IgD-negative memory B cell (primary cell): ENCODE data around the gene ITFG2. TPM values are rescaled to one million over a fixed set of nuclear protein-coding genes. Genes with fewer than 3 reads are reported as not detected.

Experiments used
- H3K27ac Mint-ChIP-seq, 3 donors: one replicate each; pipeline ENCODE4 v1.8.0; 2020 to 2022; ENCODE audit warnings: mild to moderate bottlenecking in 3 of 3, mixed read lengths in 3 of 3, moderate library complexity in 1 of 3
- H3K27me3 Mint-ChIP-seq: one replicate; pipeline ENCODE4 v1.8.0; 2021; ENCODE audit warnings: mixed read lengths
- H3K36me3 Mint-ChIP-seq: one replicate; pipeline ENCODE4 v1.8.0; 2020; ENCODE audit warnings: mild to moderate bottlenecking, mixed read lengths
- H3K4me1 Mint-ChIP-seq, 3 donors: one replicate each; pipeline ENCODE4 v1.8.0; 2020 to 2022; ENCODE audit warnings: mixed read lengths in 3 of 3, mild to moderate bottlenecking in 1 of 3
- H3K4me3 Mint-ChIP-seq, 4 donors: one replicate each; pipeline ENCODE4 v1.8.0; 2020 to 2022; ENCODE audit warnings: mild to moderate bottlenecking in 4 of 4, mixed read lengths in 4 of 4, moderate library complexity in 3 of 4
- H3K9me3 Mint-ChIP-seq, 3 donors: one replicate each; pipeline ENCODE4 v1.8.0; 2020 to 2021; ENCODE audit warnings: mixed read lengths in 3 of 3, mild to moderate bottlenecking in 1 of 3
- polyA plus RNA-seq: library from polyadenylated mRNA; unstranded; fragments of 300-500 nt; fragmentation: Illumina TruSeq; gene quantifications from one replicate; pipeline ENCODE4 v1.2.3, GENCODE V29; 2021

The ITFG2 gene
- polyA plus RNA-seq, 1 donor from 2014 or later: 57.9 TPM

DNA sequence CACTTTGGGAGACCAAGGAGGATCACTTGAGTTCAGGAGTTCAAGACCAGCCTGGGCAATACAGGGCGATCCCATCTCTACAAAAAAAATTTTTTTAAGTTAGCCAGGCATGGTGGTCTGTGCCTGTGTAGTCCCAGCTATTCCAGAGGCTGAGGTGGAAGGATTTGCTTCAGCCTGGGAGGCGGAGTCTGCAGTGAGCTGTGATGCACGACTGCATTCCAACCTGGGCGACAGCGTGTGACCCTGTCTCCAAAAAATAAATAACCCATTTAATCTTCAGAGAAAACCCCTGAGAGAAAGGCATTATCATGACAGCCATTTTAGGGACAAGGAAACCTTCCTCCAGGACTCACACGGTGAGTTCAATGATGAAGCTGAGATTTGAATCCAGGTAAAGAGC, 21.4 kb upstream of the ITFG2 start:
- H3K4me3 Mint-ChIP-seq: peak overlapping the region in 1 of 4 donors; percentile 20
- no peaks in the 10 kb centered on the region for H3K36me3 Mint-ChIP-seq
- peaks cover 0 to 5% (median 1%) of the 10 kb centered on the region in 3 donors for H3K4me1 Mint-ChIP-seq
- H3K27ac Mint-ChIP-seq: peak overlapping the region in 1 of 3 donors; percentile 64
- H3K27me3 Mint-ChIP-seq: no peaks in the 10 kb centered on the region
- no peaks in the 10 kb centered on the region for H3K9me3 Mint-ChIP-seq

DNA sequence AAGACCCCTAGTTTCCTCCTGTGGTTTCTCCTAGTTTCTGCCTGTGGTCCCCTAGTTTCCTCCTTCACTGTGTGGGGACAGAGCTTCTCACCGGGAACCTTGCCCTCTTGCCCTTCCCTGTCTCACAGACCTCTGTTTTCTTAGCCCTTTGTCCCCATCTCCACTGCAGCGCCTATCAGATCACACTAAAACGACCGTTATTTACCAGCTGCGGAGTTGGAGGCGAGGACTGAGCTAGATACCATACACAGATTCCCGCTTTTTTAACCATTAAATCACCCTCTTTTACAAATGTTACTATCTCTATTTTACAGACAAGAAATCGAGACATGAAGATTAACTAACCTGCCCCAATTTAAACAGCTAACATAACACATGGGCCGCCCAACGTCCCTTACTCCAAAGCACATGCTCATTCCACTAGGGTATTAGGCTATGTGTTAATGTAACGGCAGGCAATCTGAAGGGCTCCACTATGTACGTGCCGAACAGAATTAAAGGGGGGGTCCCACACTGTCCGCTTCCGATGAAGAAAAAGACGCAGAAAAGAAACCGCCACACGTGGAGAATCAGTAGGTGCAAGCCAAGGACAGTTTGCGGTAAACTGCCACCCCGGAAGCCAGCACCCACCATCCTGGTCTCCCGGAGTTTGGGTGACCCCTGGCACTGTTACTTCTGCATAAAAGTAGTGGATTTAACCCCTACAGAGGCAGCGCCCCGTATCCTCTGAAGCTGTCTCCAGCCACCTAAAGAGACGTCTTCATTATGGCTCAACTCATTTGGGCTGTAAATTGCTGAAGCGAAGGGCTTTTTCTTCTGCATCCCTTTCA, 19.6 kb upstream of the ITFG2 start:
- no peaks in the 10 kb centered on the region for H3K36me3 Mint-ChIP-seq
- H3K9me3 Mint-ChIP-seq: no peaks in the 10 kb centered on the region
- peaks cover 10 to 13% (median 10%) of the 10 kb centered on the region in 3 donors for H3K4me1 Mint-ChIP-seq
- H3K27ac Mint-ChIP-seq: peak overlapping the region; percentile 67 to 80 (median 73)
- peak overlapping the region; percentile 14 to 96 (median 92) for H3K4me3 Mint-ChIP-seq
- no peaks in the 10 kb centered on the region for H3K27me3 Mint-ChIP-seq

GRCh38 chr12:2793561-2793960, 18.9 kb upstream of the ITFG2 start:
- peak overlapping the region in 2 of 3 donors; percentile 67 to 73 for H3K27ac Mint-ChIP-seq
- no peaks in the 10 kb centered on the region for H3K27me3 Mint-ChIP-seq
- no peaks in the 10 kb centered on the region for H3K9me3 Mint-ChIP-seq
- H3K4me3 Mint-ChIP-seq: peak overlapping the region in 3 of 4 donors; percentile 89 to 96 (median 95)
- peaks cover 11 to 13% (median 13%) of the 10 kb centered on the region in 3 donors for H3K4me1 Mint-ChIP-seq
- H3K36me3 Mint-ChIP-seq: no peaks in the 10 kb centered on the region

DNA sequence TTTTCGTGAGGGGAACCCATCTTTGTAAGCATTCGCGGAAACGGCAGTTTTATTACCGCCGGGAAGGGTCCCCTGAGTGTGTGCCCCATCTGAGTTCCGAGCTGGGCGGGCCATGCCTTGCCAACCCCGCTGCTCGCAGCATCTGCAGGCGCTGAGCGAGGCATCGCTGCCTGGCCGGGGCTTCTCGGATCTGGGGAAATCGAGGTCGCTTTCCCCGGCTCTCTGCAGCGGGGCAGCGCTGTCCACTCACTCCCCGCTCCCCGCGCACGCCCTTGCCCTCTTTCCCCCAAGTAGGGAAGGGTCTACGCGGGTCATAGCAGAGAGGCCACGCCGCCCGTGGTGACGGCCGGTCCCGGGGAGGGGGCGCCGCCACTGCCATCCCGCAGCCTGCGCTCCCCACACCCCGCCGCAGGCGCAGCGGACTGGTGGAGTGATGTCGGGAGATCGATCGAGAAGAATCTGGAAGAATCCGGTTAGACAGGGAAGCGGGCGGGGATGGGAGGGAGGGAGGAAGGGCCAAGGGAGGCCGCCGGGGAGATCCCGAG, 18.2 kb upstream of the ITFG2 start:
- Mint-ChIP-seq H3K27ac (peak overlapping the region; percentile 43 to 95 (median 83)), H3K4me3 (peak overlapping the region; percentile 89 to 96 (median 96)), H3K36me3 (no peaks in the 10 kb centered on the region), H3K27me3 (no peaks in the 10 kb centered on the region), H3K4me1 (peaks cover 11 to 14% (median 13%) of the 10 kb centered on the region in 3 donors), H3K9me3 (no peaks in the 10 kb centered on the region)

DNA sequence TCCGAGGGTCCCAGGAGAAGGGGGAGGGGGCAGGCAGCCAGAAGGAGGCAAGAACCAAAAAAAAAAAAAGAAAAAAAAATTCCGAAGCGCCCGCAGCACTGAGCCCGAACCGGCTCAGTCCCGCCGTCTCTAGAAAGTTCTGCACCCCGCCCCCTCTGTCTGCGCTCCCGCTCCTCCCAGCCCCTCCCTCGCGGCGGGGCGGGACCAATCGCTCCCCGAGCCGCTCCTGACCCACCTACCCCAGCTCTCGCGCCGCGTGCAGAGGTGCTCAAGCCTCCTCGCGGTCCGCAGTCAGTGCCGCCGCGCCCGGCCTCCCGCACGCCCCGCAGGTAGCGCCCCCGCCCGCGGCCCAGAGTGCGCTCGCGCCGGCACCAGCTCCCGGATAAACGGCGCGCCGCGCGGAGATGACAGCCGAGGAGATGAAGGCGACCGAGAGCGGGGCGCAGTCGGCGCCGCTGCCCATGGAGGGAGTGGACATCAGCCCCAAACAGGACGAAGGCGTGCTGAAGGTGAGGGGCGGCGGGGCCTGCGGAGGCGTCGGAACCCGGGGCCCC, 17.7 kb upstream of the ITFG2 start, which contains the start of gene FKBP4:
TSS of gene FKBP4 (plus strand) at position 235 of the 554 bp plus-strand sequence. CDS start at position 405, 170 bp downstream.
- Mint-ChIP-seq H3K27ac (peak within 1 kb of the TSS; percentile 43 to 97 (median 95)), H3K36me3 (no peaks in the 10 kb centered on the region), H3K9me3 (no peaks in the 10 kb centered on the region), H3K4me1 (peaks cover 11 to 14% (median 13%) of the 10 kb centered on the region in 3 donors), H3K27me3 (no peaks in the 10 kb centered on the region), H3K4me3 (peak within 1 kb of the TSS; percentile 89 to 97 (median 96))

DNA sequence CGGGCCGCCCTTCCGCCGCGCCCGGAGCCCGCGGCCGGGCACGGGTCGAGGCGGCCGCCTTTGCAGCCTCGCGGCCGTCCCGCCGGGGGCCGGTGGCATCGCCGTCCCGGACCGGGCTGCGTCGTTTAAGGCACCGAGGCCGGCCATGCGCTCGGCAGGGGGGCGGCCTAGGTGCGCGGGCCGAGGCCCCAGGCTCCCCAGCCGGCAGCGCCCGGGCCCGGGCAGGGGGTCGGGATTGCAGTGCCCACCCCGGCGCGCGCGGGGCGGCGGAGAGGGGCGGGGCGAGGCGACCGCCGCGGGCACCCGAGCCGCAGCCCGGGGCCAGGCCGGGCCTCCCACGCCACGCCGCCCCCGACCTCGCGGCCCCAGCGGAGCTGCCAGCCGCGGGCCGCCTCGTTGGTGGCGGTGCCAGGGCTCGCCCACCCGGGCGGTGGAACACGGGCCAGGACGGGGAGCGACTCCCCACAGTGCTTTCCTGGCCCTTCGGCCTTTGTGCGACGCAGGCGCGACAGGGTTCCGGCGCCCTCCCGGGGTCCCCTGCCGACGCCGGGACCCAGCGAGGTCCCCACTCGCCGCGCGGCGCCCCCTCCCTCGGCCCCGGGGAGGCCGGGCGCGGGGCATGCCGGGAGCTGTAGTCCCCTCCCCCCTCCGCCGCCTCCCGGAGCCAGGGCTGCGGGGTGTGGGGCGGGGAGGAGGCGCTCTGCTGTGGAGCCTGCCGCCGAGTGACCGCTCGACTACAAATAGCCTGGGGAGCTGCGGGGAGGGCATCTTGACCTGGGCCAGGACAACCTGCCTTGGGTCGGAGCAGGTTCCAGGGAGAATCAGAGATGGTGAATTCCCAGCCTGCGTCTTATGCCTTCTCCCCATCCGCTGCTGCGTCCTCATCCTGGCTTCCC, 16.9 kb upstream of the ITFG2 start:
- no peaks in the 10 kb centered on the region for H3K9me3 Mint-ChIP-seq
- H3K4me3 Mint-ChIP-seq: peak overlapping the region; percentile 87 to 97 (median 92)
- H3K4me1 Mint-ChIP-seq: peaks cover 11 to 14% (median 13%) of the 10 kb centered on the region in 3 donors
- H3K36me3 Mint-ChIP-seq: no peaks in the 10 kb centered on the region
- no peaks in the 10 kb centered on the region for H3K27me3 Mint-ChIP-seq
- H3K27ac Mint-ChIP-seq: peak overlapping the region; percentile 93 to 97 (median 95)

GRCh38 chr12:2796187-2796666, 16.2 kb upstream of the ITFG2 start:
- H3K4me3 Mint-ChIP-seq: peak overlapping the region; percentile 87 to 97 (median 92)
- peaks cover 11 to 14% (median 13%) of the 10 kb centered on the region in 3 donors for H3K4me1 Mint-ChIP-seq
- H3K27me3 Mint-ChIP-seq: no peaks in the 10 kb centered on the region
- no peaks in the 10 kb centered on the region for H3K36me3 Mint-ChIP-seq
- H3K9me3 Mint-ChIP-seq: no peaks in the 10 kb centered on the region
- H3K27ac Mint-ChIP-seq: peak overlapping the region; percentile 93 to 97 (median 95)

DNA sequence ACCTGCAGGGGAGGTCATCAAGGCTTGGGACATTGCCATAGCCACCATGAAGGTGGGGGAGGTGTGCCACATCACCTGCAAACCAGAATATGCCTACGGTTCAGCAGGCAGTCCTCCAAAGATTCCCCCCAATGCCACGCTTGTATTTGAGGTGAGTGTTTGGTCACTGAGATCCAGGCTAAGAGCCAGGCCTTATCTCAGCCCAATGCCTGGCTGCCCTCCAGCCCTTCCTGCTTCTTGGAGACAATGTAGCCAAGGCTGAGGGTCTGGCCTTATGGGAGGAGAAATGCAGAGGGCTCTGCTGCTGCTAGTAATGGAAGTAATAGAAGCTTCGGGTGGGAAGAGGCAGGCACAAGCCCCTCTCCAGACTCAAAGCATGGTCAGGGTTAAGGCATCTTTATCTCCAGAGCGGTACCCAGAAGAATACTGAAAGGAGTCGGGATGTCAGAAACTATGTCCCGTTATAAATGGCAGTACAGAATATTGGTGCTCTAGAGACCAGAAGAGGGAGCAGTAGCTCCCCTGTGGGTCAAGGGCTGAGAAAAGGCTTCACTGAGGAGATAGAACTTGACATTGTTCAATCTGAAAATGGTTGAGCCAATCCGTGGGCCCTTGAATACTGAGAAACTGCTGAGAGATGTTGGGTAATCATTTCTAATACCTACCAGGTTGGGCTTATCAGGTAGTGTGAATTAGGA, 14.6 kb upstream of the ITFG2 start:
- H3K4me3 Mint-ChIP-seq: peak overlapping the region in 2 of 4 donors; percentile 9 to 88
- no peaks in the 10 kb centered on the region for H3K9me3 Mint-ChIP-seq
- H3K4me1 Mint-ChIP-seq: peaks cover 9 to 14% (median 11%) of the 10 kb centered on the region in 3 donors
- no peaks in the 10 kb centered on the region for H3K36me3 Mint-ChIP-seq
- no peaks in the 10 kb centered on the region for H3K27me3 Mint-ChIP-seq
- no peak overlapping the region for H3K27ac Mint-ChIP-seq

DNA sequence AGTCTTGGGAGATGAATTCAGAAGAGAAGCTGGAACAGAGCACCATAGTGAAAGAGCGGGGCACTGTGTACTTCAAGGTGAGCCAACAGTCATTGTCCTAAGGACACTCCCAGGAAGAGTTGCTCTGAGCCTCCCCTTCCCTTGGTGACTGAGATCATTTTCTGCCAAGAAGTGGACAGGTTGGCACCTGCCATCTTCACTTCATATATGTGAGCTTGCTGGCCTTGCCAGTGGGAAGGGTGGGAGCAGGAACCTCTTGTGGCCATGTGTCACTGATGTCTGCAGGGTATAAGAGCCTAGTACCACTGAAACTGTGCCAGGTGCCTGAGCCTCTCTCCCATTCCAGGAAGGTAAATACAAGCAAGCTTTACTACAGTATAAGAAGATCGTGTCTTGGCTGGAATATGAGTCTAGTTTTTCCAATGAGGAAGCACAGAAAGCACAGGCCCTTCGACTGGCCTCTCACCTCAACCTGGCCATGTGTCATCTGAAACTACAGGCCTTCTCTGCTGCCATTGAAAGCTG, 12.4 kb upstream of the ITFG2 start:
- Mint-ChIP-seq H3K36me3 (no peaks in the 10 kb centered on the region), H3K27ac (peak overlapping the region in 1 of 3 donors; percentile 55), H3K9me3 (no peaks in the 10 kb centered on the region), H3K27me3 (no peaks in the 10 kb centered on the region), H3K4me1 (peaks cover 13 to 17% (median 15%) of the 10 kb centered on the region in 3 donors), H3K4me3 (no peak overlapping the region)

DNA sequence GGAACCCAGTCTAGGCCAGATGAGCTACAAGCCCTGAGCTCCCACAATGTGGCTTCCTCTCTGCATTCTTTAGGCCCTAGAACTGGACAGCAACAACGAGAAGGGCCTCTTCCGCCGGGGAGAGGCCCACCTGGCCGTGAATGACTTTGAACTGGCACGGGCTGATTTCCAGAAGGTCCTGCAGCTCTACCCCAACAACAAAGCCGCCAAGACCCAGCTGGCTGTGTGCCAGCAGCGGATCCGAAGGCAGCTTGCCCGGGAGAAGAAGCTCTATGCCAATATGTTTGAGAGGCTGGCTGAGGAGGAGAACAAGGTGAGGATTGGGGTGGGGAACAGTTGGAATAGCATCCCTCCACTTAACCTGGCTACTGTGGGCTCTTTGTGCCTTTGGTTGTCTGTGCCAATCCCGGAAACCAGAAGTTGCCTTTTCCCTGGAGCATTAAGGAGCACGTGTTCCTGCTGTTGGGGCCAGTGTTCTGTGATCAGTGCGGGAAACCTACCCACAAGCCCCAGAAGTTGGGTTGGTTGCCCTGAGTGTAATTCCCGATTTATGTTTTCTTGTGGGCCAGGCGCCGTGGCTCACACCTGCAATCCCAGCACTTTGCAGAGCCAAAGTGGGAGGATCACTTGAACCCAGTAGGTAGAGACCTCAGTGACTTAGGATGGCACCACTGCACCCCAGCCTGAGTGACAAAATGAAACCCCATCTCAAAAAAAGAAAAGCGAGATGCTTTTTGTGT, 11.3 kb upstream of the ITFG2 start:
- Mint-ChIP-seq H3K4me1 (peaks cover 11 to 14% (median 14%) of the 10 kb centered on the region in 3 donors), H3K9me3 (no peaks in the 10 kb centered on the region), H3K36me3 (no peaks in the 10 kb centered on the region), H3K27me3 (no peaks in the 10 kb centered on the region), H3K27ac (no peak overlapping the region), H3K4me3 (no peak overlapping the region)

DNA sequence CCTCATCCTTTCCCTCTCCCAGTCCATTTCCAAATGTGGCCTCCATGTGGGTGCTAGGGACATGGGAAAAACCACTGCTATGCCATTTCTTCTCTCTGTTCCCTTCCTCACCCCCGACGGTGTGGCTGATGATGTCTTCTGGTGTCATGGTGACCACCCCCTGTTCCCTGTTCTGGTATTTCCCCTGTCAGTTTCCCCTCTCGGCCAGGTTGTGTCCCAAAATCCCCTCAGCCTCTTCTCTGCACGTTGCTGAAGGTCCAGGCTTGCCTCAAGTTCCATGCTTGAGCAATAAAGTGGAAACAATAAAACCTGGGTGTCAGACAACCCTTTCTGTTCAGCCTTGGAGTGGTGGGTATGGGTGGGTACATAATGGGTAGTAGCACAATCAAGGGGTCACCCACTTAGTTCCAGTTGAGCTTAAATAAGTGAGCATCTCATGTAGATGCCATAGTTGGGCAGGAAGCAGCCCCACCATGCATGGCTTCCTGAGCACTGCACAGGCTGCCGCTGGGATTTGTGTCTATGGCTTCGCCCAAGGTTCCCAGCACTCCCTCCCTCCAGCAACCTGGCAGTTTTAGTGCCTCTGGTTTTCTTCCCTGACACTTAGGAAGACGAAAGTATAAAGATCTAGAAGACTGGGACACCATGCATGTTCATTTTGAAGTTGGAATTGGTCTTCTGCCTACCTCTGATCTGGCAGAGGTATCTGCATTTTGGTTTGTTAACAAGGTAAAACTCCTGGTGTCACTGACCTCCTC, 8.7 kb upstream of the ITFG2 start:
- H3K9me3 Mint-ChIP-seq: no peaks in the 10 kb centered on the region
- H3K36me3 Mint-ChIP-seq: peaks cover 3% of the 10 kb centered on the region
- H3K27ac Mint-ChIP-seq: peak overlapping the region in 1 of 3 donors; percentile 31
- no peaks in the 10 kb centered on the region for H3K27me3 Mint-ChIP-seq
- H3K4me1 Mint-ChIP-seq: peaks cover 3 to 4% (median 3%) of the 10 kb centered on the region in 3 donors
- no peak overlapping the region for H3K4me3 Mint-ChIP-seq

GRCh38 chr12:2804393-2805142, 7.9 kb upstream of the ITFG2 start:
- Mint-ChIP-seq H3K9me3 (no peaks in the 10 kb centered on the region), H3K36me3 (peaks cover 3% of the 10 kb centered on the region), H3K27ac (peak overlapping the region in 1 of 3 donors; percentile 21), H3K4me1 (peaks cover 3 to 4% (median 3%) of the 10 kb centered on the region in 3 donors), H3K27me3 (no peaks in the 10 kb centered on the region), H3K4me3 (no peak overlapping the region)
